OCI-LY3 (cell line): ENCODE measurements around the gene MIA3.
"Not testable (repeated sequence)": the region's sequence is repeated elsewhere in the genome, so short reads cannot be mapped to it uniquely, and the experiment has no call there.

ENCODE experiments used
- H2AFZ ChIP-seq: fragments of 200-600, 300-600 bp; shearing (Covaris generic); 2 replicates; pipeline ENCODE4 v1.6.0; 2014; ENCODE audit warnings: antibody characterized with exemption, low read depth, low read length
- H3K27ac ChIP-seq: fragments of 200-600, 300-600 bp; sonication (generic); 2 replicates; pipeline ENCODE4 v1.5.1; 2014; ENCODE audit warnings: mild to moderate bottlenecking, low read length, moderate library complexity, mixed read lengths
- H3K27me3 ChIP-seq: fragments of 200-600, 300-600 bp; sonication (generic); 2 replicates; pipeline ENCODE4 v1.6.1; 2014; ENCODE audit warnings: low read depth, low read length, mixed read lengths
- H3K36me3 ChIP-seq: fragments of 200-600, 300-600 bp; sonication (generic); replicated peaks from 2 replicates; pipeline ENCODE3; 2014; ENCODE audit warnings: low read depth, low read length, mixed read lengths
- H3K4me1 ChIP-seq: fragments of 300-600, 200-600 bp; sonication (generic); 2 replicates; pipeline ENCODE4 v1.6.1; 2014; ENCODE audit warnings: low read length, mixed read lengths
- H3K4me2 ChIP-seq: fragments of 200-600, 300-600 bp; sonication (generic); 2 replicates; pipeline ENCODE4 v1.6.1; 2014; ENCODE audit warnings: low read length, mixed read lengths
- H3K4me3 ChIP-seq: fragments of 300-600, 200-600 bp; sonication (generic); 2 replicates; pipeline ENCODE4 v1.5.1; 2014; ENCODE audit warnings: antibody characterized with exemption, mild to moderate bottlenecking, low read length, moderate library complexity
- H3K79me2 ChIP-seq: fragments of 300-600, 200-600 bp; shearing (Covaris generic); 2 replicates; pipeline ENCODE4 v1.6.1; 2014; ENCODE audit warnings: mild to moderate bottlenecking, low read length, mixed read lengths
- H3K9ac ChIP-seq: fragments of 300-600, 200-600 bp; shearing (Covaris generic); 2 replicates; pipeline ENCODE4 v1.6.0; 2014; ENCODE audit warnings: mild to moderate bottlenecking, low read length, moderate library complexity
- H3K9me3 ChIP-seq: fragments of 200-600, 300-600 bp; shearing (Covaris generic); 2 replicates; pipeline ENCODE4 v1.6.1; 2014; ENCODE audit warnings: low read length, mixed read lengths; ENCODE audit not compliant: insufficient read depth
- H4K20me1 ChIP-seq: fragments of 200-600, 300-600 bp; sonication (generic); 2 replicates; pipeline ENCODE4 v1.6.1; 2016; ENCODE audit warnings: low read length, mixed read lengths; ENCODE audit not compliant: insufficient read depth
- CTCF ChIP-seq: fragments of 200-600, 300-600 bp; sonication (generic); IDR thresholded peaks from 2 replicates; pipeline ENCODE4 v1.5.1; 2014; ENCODE audit warnings: antibody characterized with exemption, low read length, low read depth
- EZH2phosphoT487 ChIP-seq: fragments of 200-600 bp; shearing (Covaris generic); IDR thresholded peaks from 2 replicates; pipeline ENCODE4 v1.6.1; 2018; ENCODE audit warnings: antibody characterized with exemption, mixed run types, low read depth

The MIA3 gene

GRCh38 chr1:222600281-222600680 is 17.6 kb upstream of the MIA3 start:
- H3K9ac ChIP-seq, result no peak overlapping the region
- no peaks in the 10 kb centered on the region for H3K79me2 ChIP-seq
- H4K20me1 ChIP-seq, result no peaks in the 10 kb centered on the region
- no peak overlapping the region for H3K4me3 ChIP-seq
- H3K9me3 ChIP-seq, result no peaks in the 10 kb centered on the region
- no peak overlapping the region for H3K4me2 ChIP-seq
- no peaks in the 10 kb centered on the region for H3K36me3 ChIP-seq
- no peak overlapping the region for H3K27ac ChIP-seq
- TF ChIP-seq CTCF, result no peak
- TF ChIP-seq EZH2phosphoT487, result no peak
- no peaks in the 10 kb centered on the region for H3K4me1 ChIP-seq
- H2AFZ ChIP-seq, result peak overlapping the region; percentile 49; the same call in 1 of the 2 replicates
- no peaks in the 10 kb centered on the region for H3K27me3 ChIP-seq

GRCh38 chr1:222601257-222601656 is 16.6 kb upstream of the MIA3 start:
- no peaks in the 10 kb centered on the region for H3K4me1 ChIP-seq
- no peak overlapping the region for H3K9ac ChIP-seq
- no peaks in the 10 kb centered on the region for H3K79me2 ChIP-seq
- H3K27ac ChIP-seq, result no peak overlapping the region
- H3K4me3 ChIP-seq, result no peak overlapping the region
- TF ChIP-seq CTCF (no peak), EZH2phosphoT487 (no peak)
- H3K27me3 ChIP-seq, result no peaks in the 10 kb centered on the region
- no peak overlapping the region for H2AFZ ChIP-seq
- no peaks in the 10 kb centered on the region for H4K20me1 ChIP-seq
- no peaks in the 10 kb centered on the region for H3K36me3 ChIP-seq
- H3K9me3 ChIP-seq, result no peaks in the 10 kb centered on the region
- no peak overlapping the region for H3K4me2 ChIP-seq

GRCh38 chr1:222606757-222607156 is 11.1 kb upstream of the MIA3 start:
- Histone ChIP-seq H3K4me2 (no peak overlapping the region), H3K9ac (no peak overlapping the region), H3K4me3 (no peak overlapping the region), H3K9me3 (no peaks in the 10 kb centered on the region), H3K36me3 (no peaks in the 10 kb centered on the region), H4K20me1 (no peaks in the 10 kb centered on the region), H3K79me2 (no peaks in the 10 kb centered on the region), H3K27me3 (no peaks in the 10 kb centered on the region), H2AFZ (no peak overlapping the region), H3K4me1 (no peaks in the 10 kb centered on the region), H3K27ac (no peak overlapping the region)
- no peak for TF ChIP-seq CTCF
- no peak for TF ChIP-seq EZH2phosphoT487

GRCh38 chr1:222609111-222609510 is 8.8 kb upstream of the MIA3 start:
- H3K9ac ChIP-seq, H2AFZ ChIP-seq, H3K4me1 ChIP-seq, H3K36me3 ChIP-seq, H3K4me3 ChIP-seq, H3K9me3 ChIP-seq, H3K4me2 ChIP-seq, H3K79me2 ChIP-seq, H3K27me3 ChIP-seq, H3K27ac ChIP-seq, H4K20me1 ChIP-seq: not testable (repeated sequence)

- no peak for TF ChIP-seq CTCF
- no peak for TF ChIP-seq EZH2phosphoT487
Measured at GRCh38 chr1:222610728-222611127, 7.2 kb upstream of the MIA3 start.

More at GRCh38 chr1:222610728-222611127, 7.2 kb upstream of the MIA3 start:
- Histone ChIP-seq H3K27me3 (peaks cover 7% of the 10 kb centered on the region; the same call in 1 of the 2 replicates), H3K4me1 (no peaks in the 10 kb centered on the region), H3K4me3 (no peak overlapping the region), H3K4me2 (no peak overlapping the region), H3K9ac (no peak overlapping the region), H3K79me2 (no peaks in the 10 kb centered on the region), H2AFZ (no peak overlapping the region), H3K36me3 (no peaks in the 10 kb centered on the region), H3K9me3 (no peaks in the 10 kb centered on the region), H3K27ac (no peak overlapping the region), H4K20me1 (no peaks in the 10 kb centered on the region)
